Measurements from ENCODE around the gene HPCAL1. TPM values are rescaled to one million over a fixed set of nuclear protein-coding genes. Genes with fewer than 3 reads are reported as not detected.
"Not testable (repeated sequence)": the region's sequence is repeated elsewhere in the genome, so short reads cannot be mapped to it uniquely, and the experiment has no call there.

The HPCAL1 gene
- total and polyA plus RNA-seq, 5 experiments from 2014 or later, result 71.5 to 122 (median 86.2) TPM

DNA sequence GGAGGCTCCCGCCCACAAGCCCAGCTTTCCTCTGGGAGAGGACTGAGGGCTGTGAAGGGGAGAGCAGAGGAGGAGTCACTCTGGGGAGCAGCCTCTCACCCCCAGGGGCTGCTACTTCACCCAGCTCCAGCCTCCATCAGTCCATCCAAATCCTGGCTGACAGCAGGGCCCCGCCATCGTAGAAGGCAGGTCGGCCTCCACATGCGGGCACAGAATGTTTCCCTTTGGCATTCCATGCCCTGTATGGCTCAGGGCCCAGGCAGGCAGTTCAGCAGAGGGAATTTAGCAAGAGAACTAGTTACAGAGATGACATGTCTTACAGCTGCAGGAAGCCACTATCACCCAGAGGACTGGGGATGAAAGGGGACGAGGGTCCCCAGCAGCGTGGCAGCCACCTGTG lies 151.8 kb downstream of the HPCAL1 start:
- DNase-seq (no peak), ATAC-seq (no peak)
- H3K27ac Mint-ChIP-seq, result peak overlapping the region in 1 of 10 donors; percentile 34
- H3K36me3 Mint-ChIP-seq, result no peaks in the 10 kb centered on the region
- H3K4me1 Mint-ChIP-seq, result peaks cover 7 to 18% (median 10%) of the 10 kb centered on the region in 4 donors
- H3K9me3 Mint-ChIP-seq, result no peaks in the 10 kb centered on the region
- peaks cover 0 to 3% (median 0%) of the 10 kb centered on the region in 5 donors for H3K27me3 Mint-ChIP-seq
- no peak overlapping the region for H3K4me3 Mint-ChIP-seq
- POLR2A ChIA-PET, result no interaction called here

DNA sequence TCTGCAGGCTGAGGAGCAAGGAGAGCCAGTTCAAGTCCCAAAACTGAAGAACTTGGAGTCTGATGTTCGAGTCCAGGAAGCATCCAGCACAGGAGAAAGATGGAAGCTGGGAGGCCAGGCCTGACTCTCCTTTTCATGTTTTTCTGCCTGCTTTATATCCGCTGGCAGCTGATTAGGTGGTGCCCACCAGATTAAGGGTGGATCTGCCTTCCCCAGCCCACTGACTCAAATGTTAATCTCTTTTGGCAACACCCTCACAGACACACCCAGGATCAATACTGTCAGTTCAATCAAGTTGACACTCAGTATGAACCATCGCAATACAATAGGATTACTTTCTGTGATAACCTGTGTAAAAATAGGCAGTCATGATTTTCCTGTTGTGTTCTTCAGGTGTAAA lies 154.5 kb downstream of the HPCAL1 start:
- POLR2A ChIA-PET, ATAC-seq: not testable (repeated sequence)

DNA sequence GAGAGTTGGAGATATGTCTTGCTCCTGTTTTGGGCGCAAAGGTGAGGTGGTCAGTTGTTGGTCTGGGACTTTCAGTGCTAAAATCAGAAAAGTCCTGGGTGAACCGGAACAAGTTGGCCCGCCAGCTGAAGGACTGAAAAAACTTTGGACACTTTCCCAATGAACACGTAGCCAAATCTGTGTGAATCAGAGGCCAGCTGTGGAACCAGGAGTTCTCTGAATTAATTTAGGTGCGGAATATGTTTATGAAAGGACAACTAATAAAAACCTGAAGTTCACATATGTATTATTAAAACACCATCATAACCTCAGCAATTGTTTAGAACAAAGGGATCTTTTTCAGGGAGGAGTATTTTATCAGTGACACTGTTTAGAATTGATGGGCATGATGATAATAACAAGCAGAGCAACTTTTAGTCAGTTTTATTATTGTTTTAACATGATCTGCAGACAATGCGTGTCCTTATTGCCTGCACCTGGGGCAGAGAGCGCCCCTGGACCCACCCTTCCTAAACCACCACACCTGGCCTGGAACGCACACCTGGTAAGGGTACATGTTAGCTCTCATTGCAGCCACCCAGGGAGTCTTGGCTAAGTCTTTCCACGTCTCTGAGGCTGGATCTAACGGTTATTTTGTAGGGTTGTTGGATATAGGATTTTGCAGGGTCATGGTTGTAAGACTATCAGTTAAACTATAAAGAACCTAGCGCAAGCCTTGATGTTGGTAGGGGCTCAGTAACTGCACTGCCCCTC lies 155.3 kb downstream of the HPCAL1 start:
- no peaks in the 10 kb centered on the region for H3K36me3 Mint-ChIP-seq
- POLR2A ChIA-PET, result interaction anchor here (0.7 to 1.1 kb wide), 2 partner anchors 8 to 1939 kb away, joined by 4 to 5 read pairs; no protein-coding TSS in a partner anchor
- DNase-seq (no peak), ATAC-seq (no peak)
- peaks cover 0 to 5% (median 4%) of the 10 kb centered on the region in 4 donors for H3K4me1 Mint-ChIP-seq
- no peaks in the 10 kb centered on the region for H3K9me3 Mint-ChIP-seq
- peak overlapping the region in 1 of 10 donors; percentile 31 for H3K4me3 Mint-ChIP-seq
- peaks cover 0 to 9% (median 3%) of the 10 kb centered on the region in 5 donors for H3K27me3 Mint-ChIP-seq
- H3K27ac Mint-ChIP-seq, result no peak overlapping the region

More for the DNA sequence above, 154.5 kb downstream of the HPCAL1 start:
- H3K4me3 Mint-ChIP-seq, H3K36me3 Mint-ChIP-seq, H3K9me3 Mint-ChIP-seq, H3K4me1 Mint-ChIP-seq, DNase-seq, H3K27me3 Mint-ChIP-seq, H3K27ac Mint-ChIP-seq: not testable (repeated sequence)

DNA sequence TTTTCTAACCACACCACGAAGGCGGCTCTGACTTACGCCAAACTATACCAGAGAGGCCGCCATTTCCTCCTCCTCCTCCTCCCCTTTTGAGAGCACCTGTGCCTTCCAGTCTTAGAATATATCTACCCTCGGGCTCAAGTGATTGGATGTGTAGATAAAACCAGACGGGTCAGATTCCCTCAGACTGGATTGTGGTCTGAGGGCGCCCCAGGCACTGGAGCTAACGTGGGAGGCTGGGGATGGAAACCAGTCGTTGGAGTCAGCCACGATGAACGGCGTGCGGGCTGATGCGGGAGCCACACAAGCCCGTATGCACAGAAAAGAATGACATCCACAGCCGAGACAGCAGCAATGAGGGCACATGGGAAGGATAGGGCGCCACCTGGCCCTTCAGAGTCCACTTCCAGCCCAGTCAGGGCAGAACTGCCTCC lies 157.7 kb downstream of the HPCAL1 start:
- H3K9me3 Mint-ChIP-seq, result no peaks in the 10 kb centered on the region
- no peaks in the 10 kb centered on the region for H3K36me3 Mint-ChIP-seq
- ATAC-seq (no peak), DNase-seq (no peak)
- no peaks in the 10 kb centered on the region for H3K4me1 Mint-ChIP-seq
- no peak overlapping the region for H3K4me3 Mint-ChIP-seq
- H3K27ac Mint-ChIP-seq, result peak overlapping the region in 1 of 10 donors; percentile 35
- H3K27me3 Mint-ChIP-seq, result peaks cover 0 to 9% (median 3%) of the 10 kb centered on the region in 5 donors
- POLR2A ChIA-PET, result interaction anchor here (1.1 kb wide), 1 partner anchor 20 kb away, joined by 3 read pairs; no protein-coding TSS in a partner anchor

DNA sequence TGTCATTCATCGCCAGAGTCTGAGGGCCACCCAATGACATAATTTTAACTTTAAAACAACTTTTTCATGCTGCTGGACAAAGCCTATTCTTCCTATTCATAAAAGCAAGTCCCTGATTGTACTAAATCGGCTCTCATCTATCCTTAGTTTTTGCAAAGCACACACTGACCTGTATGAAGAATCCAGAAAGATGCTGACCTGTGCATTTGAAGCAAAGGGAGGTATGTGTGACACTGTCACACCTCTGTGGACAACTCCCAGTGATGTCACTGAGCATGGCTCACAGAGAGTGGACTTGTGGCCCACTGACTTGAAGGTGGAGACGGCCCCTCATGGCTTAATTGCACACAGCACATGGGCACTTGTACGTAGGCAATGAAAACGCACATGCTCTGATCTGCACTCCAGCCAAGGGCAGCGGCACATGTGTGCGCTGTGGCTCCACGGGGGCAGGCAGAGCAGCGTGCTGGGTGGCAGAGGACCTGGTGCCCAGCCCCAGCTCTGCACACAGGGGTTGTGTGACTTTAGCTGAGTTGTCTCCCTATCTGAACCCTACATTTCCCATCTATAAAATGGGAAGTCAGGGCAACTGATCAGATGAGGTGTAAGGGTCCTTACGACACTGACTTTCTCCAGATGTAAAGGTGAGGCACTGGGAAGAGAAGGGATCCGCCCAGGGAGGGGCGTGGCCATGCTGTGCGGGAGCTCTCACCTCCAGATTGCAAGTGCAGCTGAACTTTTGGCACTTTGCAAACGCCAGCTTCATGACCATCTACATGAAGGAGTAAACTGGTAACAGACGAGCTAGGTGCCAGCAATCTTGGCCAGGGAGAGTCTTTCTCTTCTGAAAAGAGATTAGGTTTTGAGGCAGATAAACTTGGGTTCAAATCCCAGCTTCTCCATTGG lies 159.7 kb downstream of the HPCAL1 start:
- no peak for DNase-seq
- H3K36me3 Mint-ChIP-seq, result no peaks in the 10 kb centered on the region
- no peaks in the 10 kb centered on the region for H3K9me3 Mint-ChIP-seq
- POLR2A ChIA-PET, result no interaction called here
- H3K27me3 Mint-ChIP-seq, result peaks cover 0 to 13% (median 4%) of the 10 kb centered on the region in 5 donors
- H3K27ac Mint-ChIP-seq, result no peak overlapping the region
- H3K4me3 Mint-ChIP-seq, result no peak overlapping the region
- ATAC-seq, result no peak
- H3K4me1 Mint-ChIP-seq, result no peaks in the 10 kb centered on the region

DNA sequence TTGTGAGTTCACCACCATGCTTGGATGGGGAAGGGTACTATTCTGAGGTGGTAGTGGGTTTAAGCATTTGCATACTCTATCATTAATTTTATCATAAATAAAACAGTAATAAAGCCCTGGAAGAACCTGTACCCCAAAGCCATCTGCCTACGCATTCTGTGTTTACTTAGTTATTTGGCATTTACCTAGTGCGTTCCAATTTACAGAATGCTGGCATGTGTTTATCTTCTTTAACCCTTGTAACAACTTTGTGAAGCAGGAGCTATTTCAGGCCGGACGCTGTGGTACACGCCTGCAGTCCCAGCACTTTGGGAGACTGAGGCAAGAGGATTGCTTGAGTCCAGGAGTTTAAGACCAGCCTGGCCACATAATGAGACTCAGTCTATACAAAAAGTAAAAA lies 163.2 kb downstream of the HPCAL1 start:
- POLR2A ChIA-PET, result no interaction called here
- Mint-ChIP-seq H3K4me1 (no peaks in the 10 kb centered on the region), H3K9me3 (no peaks in the 10 kb centered on the region)

DNA sequence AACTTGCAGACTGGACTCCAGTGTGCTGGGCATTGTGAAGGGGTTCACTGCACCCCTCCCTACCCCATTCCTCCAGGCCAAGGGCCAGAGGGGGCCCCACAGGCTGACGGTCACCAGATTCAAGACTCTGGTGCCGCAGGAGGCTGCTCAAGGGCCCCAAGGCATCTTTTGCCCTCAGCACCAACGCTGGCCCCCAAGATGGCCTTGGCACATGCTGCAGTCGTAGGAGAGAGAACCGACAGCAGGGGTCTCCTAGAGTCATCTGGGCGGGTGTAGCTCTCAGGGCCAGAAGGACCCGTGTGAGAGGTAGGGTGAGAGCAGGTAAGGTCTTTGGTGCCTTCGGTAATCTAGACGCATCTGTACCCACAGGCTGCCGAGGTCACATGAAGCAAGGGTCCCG lies 164.1 kb downstream of the HPCAL1 start:
- no peak overlapping the region for H3K27ac Mint-ChIP-seq
- H3K9me3 Mint-ChIP-seq, result no peaks in the 10 kb centered on the region
- H3K27me3 Mint-ChIP-seq, result peaks cover 0 to 9% (median 4%) of the 10 kb centered on the region in 5 donors
- POLR2A ChIA-PET, result no interaction called here
- H3K36me3 Mint-ChIP-seq, result no peaks in the 10 kb centered on the region
- DNase-seq (no peak), ATAC-seq (no peak)
- H3K4me3 Mint-ChIP-seq, result no peak overlapping the region
- H3K4me1 Mint-ChIP-seq, result no peaks in the 10 kb centered on the region

More for the DNA sequence above, 163.2 kb downstream of the HPCAL1 start:
- ATAC-seq, result no peak
- H3K27me3 Mint-ChIP-seq, result peaks cover 0 to 10% (median 4%) of the 10 kb centered on the region in 5 donors
- DNase-seq, result no peak
- H3K4me3 Mint-ChIP-seq, result no peak overlapping the region
- no peak overlapping the region for H3K27ac Mint-ChIP-seq
- no peaks in the 10 kb centered on the region for H3K36me3 Mint-ChIP-seq

DNA sequence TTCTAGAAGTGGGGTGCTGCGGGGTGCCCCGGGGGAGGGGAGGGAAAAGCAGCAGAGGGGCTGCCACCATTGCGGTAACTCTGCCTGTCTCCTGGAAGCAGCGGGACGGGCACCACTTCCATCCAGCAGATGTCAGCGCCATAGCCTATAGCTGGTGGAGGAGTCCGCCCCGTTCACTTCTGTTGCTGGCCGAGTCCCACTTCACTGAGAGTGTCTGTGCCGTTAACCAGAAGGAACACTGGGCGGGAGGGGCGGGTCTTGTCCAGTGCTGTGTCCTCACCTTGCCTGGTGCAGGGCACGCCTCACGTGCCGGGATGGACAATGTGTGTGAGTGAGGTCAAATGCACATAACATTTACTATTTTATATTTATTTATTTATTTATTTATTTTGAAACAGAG lies 164.7 kb downstream of the HPCAL1 start:
- no peaks in the 10 kb centered on the region for H3K9me3 Mint-ChIP-seq
- ATAC-seq, result no peak

DNA sequence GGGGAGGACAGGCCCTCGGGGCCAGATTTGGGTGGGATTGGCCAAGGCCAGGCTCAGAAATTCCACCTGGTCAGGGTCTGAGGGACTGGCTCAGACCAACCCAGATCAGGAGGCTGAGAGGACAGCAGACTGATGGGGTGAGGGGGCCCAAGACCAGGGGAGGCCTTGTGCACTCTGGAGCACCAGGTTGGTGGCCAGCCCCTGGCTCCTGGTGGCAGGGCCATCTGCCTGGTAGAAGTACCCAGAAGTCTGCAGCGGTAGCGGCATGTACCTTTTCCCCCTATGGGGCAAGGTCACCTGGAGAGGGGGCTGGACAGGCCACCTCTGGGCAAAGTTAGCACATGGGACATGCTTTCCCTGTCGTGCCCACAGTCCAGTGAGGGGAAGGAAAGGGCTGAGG lies 166.6 kb downstream of the HPCAL1 start:
- Mint-ChIP-seq H3K9me3 (no peaks in the 10 kb centered on the region), H3K36me3 (no peaks in the 10 kb centered on the region), H3K4me3 (no peak overlapping the region), H3K27me3 (peaks cover 0 to 8% (median 0%) of the 10 kb centered on the region in 5 donors), H3K4me1 (no peaks in the 10 kb centered on the region), H3K27ac (no peak overlapping the region)
- no peak for DNase-seq
- POLR2A ChIA-PET, result no interaction called here
- ATAC-seq, result no peak

More for the DNA sequence above, 164.7 kb downstream of the HPCAL1 start:
- POLR2A ChIA-PET, result no interaction called here
- Mint-ChIP-seq H3K27ac (no peak overlapping the region), H3K4me3 (no peak overlapping the region), H3K4me1 (no peaks in the 10 kb centered on the region), H3K36me3 (no peaks in the 10 kb centered on the region), H3K27me3 (peaks cover 0 to 9% (median 2%) of the 10 kb centered on the region in 5 donors)
- DNase-seq, result no peak

DNA sequence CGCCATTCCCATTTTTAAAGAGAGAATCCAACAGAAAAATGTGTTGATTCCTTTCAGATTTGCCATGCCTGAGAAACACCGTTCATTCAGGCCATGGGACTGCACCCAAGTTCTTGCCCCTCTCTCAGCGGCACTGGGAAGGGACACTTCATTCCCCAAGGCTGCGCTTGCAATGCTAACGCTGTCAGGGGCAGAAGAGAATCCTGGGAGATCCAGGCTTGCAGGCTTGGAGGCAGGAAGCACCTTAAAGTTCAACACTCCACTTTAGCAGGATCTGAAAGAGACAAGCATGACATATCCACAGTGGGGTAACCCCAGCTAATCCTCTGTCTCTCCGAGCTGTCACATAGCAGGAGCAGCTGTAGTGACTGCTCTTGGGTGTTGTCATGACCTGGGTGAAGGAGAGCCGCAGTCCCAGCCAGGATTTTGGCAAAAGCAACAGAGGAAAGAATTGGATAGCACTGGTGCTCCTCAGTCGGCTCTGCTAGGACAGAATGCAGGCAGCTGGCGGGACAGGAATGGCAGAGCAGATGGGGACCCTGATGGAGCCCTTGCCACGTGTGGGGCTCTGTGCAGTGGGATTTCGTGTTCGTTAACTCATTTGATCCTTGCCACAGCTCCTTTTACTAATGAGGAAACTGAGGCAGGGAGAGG lies 167.4 kb downstream of the HPCAL1 start:
- Mint-ChIP-seq H3K27ac (no peak overlapping the region), H3K27me3 (peaks cover 0 to 5% (median 0%) of the 10 kb centered on the region in 5 donors), H3K36me3 (no peaks in the 10 kb centered on the region), H3K9me3 (no peaks in the 10 kb centered on the region), H3K4me1 (no peaks in the 10 kb centered on the region), H3K4me3 (no peak overlapping the region)
- no peak for ATAC-seq
- no peak for DNase-seq
- POLR2A ChIA-PET, result no interaction called here

DNA sequence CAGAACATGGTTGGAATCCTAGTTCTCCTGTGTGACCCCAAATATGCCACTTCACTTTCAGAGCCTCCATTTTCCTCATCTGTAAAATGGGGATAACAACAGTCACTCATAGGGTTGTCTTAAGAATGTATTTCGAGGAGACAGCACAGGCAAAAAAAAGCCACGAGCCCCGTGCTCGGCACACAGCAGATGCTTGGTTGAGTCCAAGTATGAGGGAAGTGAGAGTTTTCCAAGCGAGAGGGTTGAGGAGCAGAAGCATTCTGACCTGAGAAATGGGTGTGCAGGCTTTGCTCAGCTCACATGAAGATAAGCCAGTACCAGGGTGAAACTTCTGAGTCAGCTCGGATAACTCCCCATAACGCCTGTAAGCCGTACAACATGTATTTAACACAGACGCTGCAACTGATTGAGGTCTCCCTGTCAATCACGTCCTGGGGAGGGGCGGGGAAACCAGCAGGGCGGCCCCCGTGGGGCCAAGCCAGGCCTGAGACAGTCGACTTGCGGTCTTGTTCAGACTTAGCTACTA lies 168.4 kb downstream of the HPCAL1 start:
- Mint-ChIP-seq H3K27me3 (peaks cover 0 to 2% (median 0%) of the 10 kb centered on the region in 5 donors), H3K9me3 (no peaks in the 10 kb centered on the region), H3K4me3 (no peak overlapping the region), H3K36me3 (no peaks in the 10 kb centered on the region), H3K4me1 (no peaks in the 10 kb centered on the region), H3K27ac (peak overlapping the region in 1 of 10 donors; percentile 50)
- ATAC-seq (no peak), DNase-seq (no peak)
- POLR2A ChIA-PET, result interaction anchor here (0.6 kb wide), 1 partner anchor 93 kb away, joined by 4 read pairs; no protein-coding TSS in a partner anchor

DNA sequence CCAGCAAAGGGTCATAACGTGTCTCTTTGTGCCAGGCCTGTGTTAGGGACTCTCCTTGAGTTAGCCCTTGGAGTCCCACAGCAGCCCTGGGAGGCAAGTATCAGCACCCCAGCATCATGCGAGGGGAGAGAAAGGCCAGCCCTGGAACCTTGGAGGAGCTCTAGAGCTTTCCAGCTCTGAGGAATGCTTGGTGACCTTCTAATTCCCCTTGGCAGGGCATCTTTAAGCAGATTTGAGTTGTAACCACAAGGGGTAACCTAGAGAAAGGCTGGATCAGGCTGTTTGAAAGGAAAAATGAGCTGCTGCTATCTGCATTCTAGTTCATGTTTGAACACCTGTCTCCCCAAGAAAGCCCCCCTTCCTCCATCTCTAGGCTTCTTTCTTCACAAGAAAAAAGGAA lies 169.3 kb downstream of the HPCAL1 start:
- H3K4me3 Mint-ChIP-seq, result no peak overlapping the region
- POLR2A ChIA-PET, result no interaction called here
- H3K27ac Mint-ChIP-seq, result no peak overlapping the region
- DNase-seq (no peak), ATAC-seq (no peak)
- H3K27me3 Mint-ChIP-seq, result no peaks in the 10 kb centered on the region
- no peaks in the 10 kb centered on the region for H3K36me3 Mint-ChIP-seq
- H3K4me1 Mint-ChIP-seq, result peaks cover 0 to 4% (median 1%) of the 10 kb centered on the region in 4 donors
- no peaks in the 10 kb centered on the region for H3K9me3 Mint-ChIP-seq
